GM12892 (cell line): Measurements from ENCODE around the gene FLT1.

Experiments used
- DNase-seq: peaks from one replicate; pipeline ENCODE4 v3.0.0; 2011; ENCODE audit not compliant: insufficient read length
- FAIRE-seq: peaks from 2 replicates; lab custom pipeline; 2011; peaks lifted over from hg19 to GRCh38; lab: Jason Lieb, UNC
- POLR2A ChIP-seq: IDR thresholded peaks from 2 replicates; pipeline ENCODE4 v1.6.1; 2011; ENCODE audit warnings: low read depth, low read length, control low read depth
- POLR2AphosphoS5 ChIP-seq: IDR thresholded peaks from 2 replicates; pipeline ENCODE4 v1.6.1; 2011; ENCODE audit warnings: low read depth, low read length, control low read depth
- TAF1 ChIP-seq: IDR thresholded peaks from 2 replicates; pipeline ENCODE4 v1.6.1; 2011; ENCODE audit warnings: low read depth, mild to moderate bottlenecking, control low read depth, low read length, borderline replicate concordance

FLT1 gene

GRCh38 chr13:28432816-28433560, 61.9 kb downstream of the FLT1 start:
- no peak for DNase-seq
- FAIRE-seq = no peak
- TF ChIP-seq TAF1 = no peak
- TF ChIP-seq POLR2AphosphoS5 = no peak
- TF ChIP-seq POLR2A = no peak

GRCh38 chr13:28429685-28430290, 65.1 kb downstream of the FLT1 start:
- TF ChIP-seq POLR2A (peak; percentile 37; the same call in 1 of the 2 replicates), POLR2AphosphoS5 (no peak)
- FAIRE-seq (peak; percentile 88), DNase-seq (no peak)

GRCh38 chr13:28429096-28429495, 65.8 kb downstream of the FLT1 start:
- TF ChIP-seq POLR2A = no peak
- TF ChIP-seq TAF1 = no peak
- no peak for TF ChIP-seq POLR2AphosphoS5
- DNase-seq = no peak
- peak; percentile 24 for FAIRE-seq

- TF ChIP-seq TAF1 (no peak), POLR2A (no peak), POLR2AphosphoS5 (no peak)
- no peak for DNase-seq
- no peak for FAIRE-seq
Measured at GRCh38 chr13:28426381-28426780, 68.5 kb downstream of the FLT1 start.

- TF ChIP-seq POLR2AphosphoS5 (no peak), TAF1 (no peak), POLR2A (no peak)
- FAIRE-seq (no peak), DNase-seq (no peak)
Measured at GRCh38 chr13:28425793-28426192, 69.1 kb downstream of the FLT1 start.

- no peak for DNase-seq
- FAIRE-seq = no peak
- no peak for TF ChIP-seq POLR2AphosphoS5
- no peak for TF ChIP-seq POLR2A
- TF ChIP-seq TAF1 = no peak
Measured at GRCh38 chr13:28424541-28424940, 70.4 kb downstream of the FLT1 start.

DNA sequence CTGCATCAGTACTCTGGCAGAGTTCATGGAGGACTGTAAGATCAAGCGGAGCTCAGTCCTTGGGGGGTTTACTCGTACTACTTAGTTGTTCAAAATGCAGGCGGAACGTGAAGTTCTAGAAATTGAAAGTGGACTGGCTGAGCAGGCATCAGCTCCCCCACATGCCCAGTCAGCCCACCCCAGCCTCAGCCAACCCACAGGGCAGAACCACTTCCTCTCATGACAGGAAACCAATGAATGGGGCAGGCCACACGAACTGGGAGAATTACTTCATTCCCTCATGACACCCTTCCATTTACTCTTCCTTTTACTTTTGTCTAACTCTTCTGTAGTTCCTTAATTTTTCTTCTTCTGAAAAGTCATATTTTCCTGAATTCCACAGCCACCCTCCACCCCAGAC, 71.9 kb downstream of the FLT1 start:
- TF ChIP-seq POLR2AphosphoS5 = no peak
- no peak for TF ChIP-seq TAF1
- TF ChIP-seq POLR2A = no peak
- no peak for DNase-seq
- FAIRE-seq = no peak

DNA sequence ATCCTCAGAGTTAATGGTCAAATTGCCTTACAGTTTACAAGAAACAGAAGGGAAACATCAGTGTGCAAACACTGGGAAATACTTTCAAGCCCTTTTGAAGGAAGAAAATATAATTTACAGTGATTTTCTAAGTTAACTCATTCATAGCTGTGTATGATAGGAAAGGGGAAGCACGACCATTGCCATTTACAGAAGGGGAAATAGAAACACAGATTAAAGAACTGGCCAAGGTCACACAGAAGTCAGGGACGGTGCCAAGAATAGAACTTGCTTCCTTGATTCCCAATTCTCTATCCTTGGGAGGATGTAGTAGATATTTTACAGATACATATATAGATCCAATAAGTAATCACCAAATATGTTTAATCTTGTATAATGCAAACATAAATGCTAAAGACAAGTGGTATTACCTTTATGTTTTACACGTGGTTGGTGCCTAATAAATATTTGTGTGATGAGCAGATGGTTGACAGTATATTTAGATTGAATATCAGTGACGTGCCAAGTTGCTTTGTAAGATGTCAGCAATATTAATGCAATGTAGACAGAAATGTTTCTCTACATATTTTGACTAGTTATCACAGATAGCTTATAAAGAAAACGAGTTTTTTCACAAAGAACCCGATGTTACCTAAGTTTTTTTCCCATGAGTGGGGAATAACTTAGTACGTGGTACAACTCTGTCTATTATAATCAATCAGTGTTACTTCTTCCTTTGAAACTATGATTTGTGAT, 73.1 kb downstream of the FLT1 start:
- FAIRE-seq = no peak
- DNase-seq = no peak

GRCh38 chr13:28420704-28421103, 74.2 kb downstream of the FLT1 start:
- FAIRE-seq (no peak), DNase-seq (no peak)
- TF ChIP-seq POLR2AphosphoS5 (no peak), TAF1 (no peak), POLR2A (no peak)

More for the DNA sequence above, 73.1 kb downstream of the FLT1 start:
- no peak for TF ChIP-seq POLR2A
- TF ChIP-seq POLR2AphosphoS5 = no peak
- no peak for TF ChIP-seq TAF1

DNA sequence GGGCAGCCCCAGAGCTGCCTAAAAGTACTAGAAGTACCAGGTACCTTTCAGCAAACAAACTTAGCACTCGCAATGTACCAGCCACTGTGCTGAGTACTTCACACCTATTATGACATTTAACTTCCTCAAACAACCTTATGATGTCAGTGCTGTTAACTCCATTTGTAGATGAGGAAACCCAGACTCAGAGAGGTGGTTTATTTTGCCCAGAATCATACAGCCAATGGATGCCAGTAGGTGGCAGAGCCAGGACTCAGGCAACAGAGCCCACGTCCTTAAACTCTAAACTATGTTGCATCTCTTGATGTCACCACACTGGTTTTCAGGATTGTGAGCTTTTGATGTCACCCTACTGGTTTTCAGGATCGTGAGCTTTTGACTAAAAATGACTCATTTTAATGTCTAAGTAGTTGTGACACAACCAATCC, 78.9 kb downstream of the FLT1 start:
- no peak for DNase-seq
- no peak for FAIRE-seq
- TF ChIP-seq TAF1 (no peak), POLR2AphosphoS5 (no peak), POLR2A (no peak)

GRCh38 chr13:28413999-28414398, 80.9 kb downstream of the FLT1 start:
- TF ChIP-seq POLR2AphosphoS5 (no peak), POLR2A (no peak), TAF1 (no peak)
- DNase-seq = no peak
- no peak for FAIRE-seq
